Testis (tissue), 2 donors: Measurements from ENCODE around the gene RUNX1.

Experiments
- POLR2A ChIP-seq: fragments of 450-650 bp; IDR thresholded peaks from one replicate; pipeline ENCODE4 v1.6.1; 2017; ENCODE audit warnings: antibody characterized with exemption, mild to moderate bottlenecking, moderate library complexity
- TF ChIP-seq, protein P1 (sequence below), 3 experiments: fragments of 450-650 bp in 2 of 3; fragments of 200-600 bp in 1 of 3; sonication (generic) in 1 of 3; IDR thresholded peaks; one replicate each; pipeline ENCODE4 v1.5.1; 2016 to 2019; ENCODE audit warnings: antibody characterized with exemption in 3 of 3, mild to moderate bottlenecking in 2 of 3, moderate library complexity in 1 of 3

DNA sequence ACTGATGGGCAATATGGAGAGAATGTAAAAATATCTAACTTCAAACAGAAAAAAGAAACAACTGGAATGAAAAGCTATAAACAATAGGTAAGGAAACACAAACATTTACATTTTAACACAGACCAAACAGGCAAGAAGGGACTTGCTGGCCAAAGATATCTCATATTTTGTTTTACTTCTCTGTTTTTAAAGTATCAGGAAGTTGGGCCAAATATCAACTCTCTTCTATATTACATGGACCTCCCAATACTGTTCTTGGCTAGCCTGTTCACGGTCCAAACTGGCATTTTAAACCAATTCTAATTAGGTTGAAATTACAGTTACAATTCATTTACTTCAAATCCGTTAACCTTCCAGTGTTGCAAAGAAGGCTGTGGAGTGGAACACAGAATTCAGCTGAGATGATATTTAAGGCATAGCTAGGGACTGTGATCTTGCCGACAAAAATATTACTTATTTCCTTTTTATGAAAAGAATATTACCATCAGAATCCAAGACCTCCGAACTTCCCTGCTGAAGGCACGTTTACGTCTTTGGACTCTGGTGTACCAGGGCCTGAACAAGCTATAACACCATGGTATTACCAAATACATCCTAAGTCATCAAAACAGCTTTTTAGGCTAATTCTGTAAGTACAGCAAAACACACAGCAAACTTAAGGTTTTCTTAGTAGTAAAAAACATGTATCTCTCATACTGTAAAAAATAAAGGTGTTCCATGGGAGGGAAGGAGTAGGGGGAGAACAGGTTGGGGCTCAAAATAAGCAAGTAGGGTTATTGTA lies 165.4 kb downstream of the RUNX1 start:
- TF ChIP-seq, protein P1, sequence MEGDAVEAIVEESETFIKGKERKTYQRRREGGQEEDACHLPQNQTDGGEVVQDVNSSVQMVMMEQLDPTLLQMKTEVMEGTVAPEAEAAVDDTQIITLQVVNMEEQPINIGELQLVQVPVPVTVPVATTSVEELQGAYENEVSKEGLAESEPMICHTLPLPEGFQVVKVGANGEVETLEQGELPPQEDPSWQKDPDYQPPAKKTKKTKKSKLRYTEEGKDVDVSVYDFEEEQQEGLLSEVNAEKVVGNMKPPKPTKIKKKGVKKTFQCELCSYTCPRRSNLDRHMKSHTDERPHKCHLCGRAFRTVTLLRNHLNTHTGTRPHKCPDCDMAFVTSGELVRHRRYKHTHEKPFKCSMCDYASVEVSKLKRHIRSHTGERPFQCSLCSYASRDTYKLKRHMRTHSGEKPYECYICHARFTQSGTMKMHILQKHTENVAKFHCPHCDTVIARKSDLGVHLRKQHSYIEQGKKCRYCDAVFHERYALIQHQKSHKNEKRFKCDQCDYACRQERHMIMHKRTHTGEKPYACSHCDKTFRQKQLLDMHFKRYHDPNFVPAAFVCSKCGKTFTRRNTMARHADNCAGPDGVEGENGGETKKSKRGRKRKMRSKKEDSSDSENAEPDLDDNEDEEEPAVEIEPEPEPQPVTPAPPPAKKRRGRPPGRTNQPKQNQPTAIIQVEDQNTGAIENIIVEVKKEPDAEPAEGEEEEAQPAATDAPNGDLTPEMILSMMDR (IDR thresholded peaks at IDR 0.05), result no peak
- TF ChIP-seq POLR2A, result no peak
